SK-N-SH treated with all-trans-retinoic acid at 6 μM for 48 hours (cell line): ENCODE results near the gene PIGN.

ENCODE experiments used
- ATAC-seq: fragments of 200-7000 bp; cut with Tn5 transposase; 3 replicates; pipeline ENCODE4 v1.9.1; 2020; ENCODE audit warnings: mild to moderate bottlenecking, moderate library complexity
- CREB5 ChIP-seq: fragments of 250-450 bp; sonication (Bioruptor Pico); IDR thresholded peaks from 2 replicates; pipeline ENCODE4 v1.5.1; 2020; ENCODE audit warnings: low read depth, mild to moderate bottlenecking, moderate library complexity
- CSDC2 ChIP-seq: fragments of 250-450 bp; sonication (Bioruptor Pico); IDR thresholded peaks from 2 replicates; pipeline ENCODE4 v1.5.0; 2020; ENCODE audit warnings: mild to moderate bottlenecking, moderate library complexity
- CSRNP3 ChIP-seq: fragments of 250-450 bp; sonication (Bioruptor Pico); IDR thresholded peaks from 2 replicates; pipeline ENCODE4 v1.5.1; 2021; ENCODE audit warnings: mild to moderate bottlenecking, moderate library complexity
- ESRRG ChIP-seq: fragments of 250-450 bp; sonication (Bioruptor Pico); IDR thresholded peaks from 2 replicates; pipeline ENCODE4 v1.6.1; 2021; ENCODE audit warnings: mild to moderate bottlenecking
- GLIS3 ChIP-seq: fragments of 250-450 bp; sonication (Bioruptor Pico); IDR thresholded peaks from 2 replicates; pipeline ENCODE4 v1.5.0; 2020; ENCODE audit warnings: mild to moderate bottlenecking, moderate library complexity
- ISL1 ChIP-seq: fragments of 250-450 bp; sonication (Bioruptor Pico); IDR thresholded peaks from 2 replicates; pipeline ENCODE4 v2.1.2; 2022; ENCODE audit warnings: mild to moderate bottlenecking, moderate library complexity
- OSR1 ChIP-seq: fragments of 250-450 bp; sonication (Bioruptor Pico); IDR thresholded peaks from 2 replicates; pipeline ENCODE4 v1.8.0; 2022; ENCODE audit warnings: moderate library complexity, mild to moderate bottlenecking, inconsistent platforms
- POU6F1 ChIP-seq: fragments of 250-450 bp; sonication (Bioruptor Pico); IDR thresholded peaks from 2 replicates; pipeline ENCODE4 v1.8.0; 2021; ENCODE audit warnings: low read depth, mild to moderate bottlenecking, moderate library complexity, borderline replicate concordance
- PPARA ChIP-seq: fragments of 250-450 bp; sonication (Bioruptor Pico); IDR thresholded peaks from 2 replicates; pipeline ENCODE4 v1.5.0; 2020; ENCODE audit warnings: mild to moderate bottlenecking, borderline replicate concordance
- RARB ChIP-seq: fragments of 250-450 bp; sonication (Bioruptor Pico); IDR thresholded peaks from 2 replicates; pipeline ENCODE4 v1.8.0; 2021; ENCODE audit warnings: mild to moderate bottlenecking, moderate library complexity
- TCF4 ChIP-seq: fragments of 250-450 bp; sonication (Bioruptor Pico); IDR thresholded peaks from 2 replicates; pipeline ENCODE4 v1.8.0; 2021; ENCODE audit warnings: mild to moderate bottlenecking, moderate library complexity, borderline replicate concordance
- TOX ChIP-seq: fragments of 250-450 bp; sonication (Bioruptor Pico); IDR thresholded peaks from 2 replicates; pipeline ENCODE4 v1.8.0; 2021; ENCODE audit warnings: mild to moderate bottlenecking, moderate library complexity, borderline replicate concordance
- ZC3H10 ChIP-seq: fragments of 250-450 bp; sonication (Bioruptor Pico); IDR thresholded peaks from 2 replicates; pipeline ENCODE4 v1.5.1; 2021; ENCODE audit warnings: mild to moderate bottlenecking, moderate library complexity
- ZFP3 ChIP-seq: fragments of 250-450 bp; sonication (Bioruptor Pico); IDR thresholded peaks from 2 replicates; pipeline ENCODE4 v1.5.0; 2020; ENCODE audit warnings: mild to moderate bottlenecking, moderate library complexity
- ZFP30 ChIP-seq: fragments of 450-650 bp; formaldehyde crosslinking; IDR thresholded peaks from 2 replicates; pipeline ENCODE4 v1.5.0; 2022; ENCODE audit warnings: mild to moderate bottlenecking, moderate library complexity
- ZNF565 ChIP-seq: fragments of 450-650 bp; formaldehyde crosslinking; conservative IDR thresholded peaks from 2 replicates; pipeline ENCODE4 v1.5.0; 2020; ENCODE audit warnings: low read depth, mild to moderate bottlenecking, moderate library complexity
- ZNF70 ChIP-seq: fragments of 450-650 bp; formaldehyde crosslinking; IDR thresholded peaks from 2 replicates; pipeline ENCODE4 v1.5.0; 2020; ENCODE audit warnings: mild to moderate bottlenecking, moderate library complexity
- TF ChIP-seq, protein P1 (sequence below): fragments of 250-450 bp; sonication (Bioruptor Pico); IDR thresholded peaks from 2 replicates; pipeline ENCODE4 v1.5.0; 2020; ENCODE audit warnings: mild to moderate bottlenecking, moderate library complexity
- TF ChIP-seq, protein P2 (sequence below): fragments of 250-450 bp; sonication (Bioruptor Pico); IDR thresholded peaks from 2 replicates; pipeline ENCODE4 v1.8.0; 2020; ENCODE audit warnings: mild to moderate bottlenecking, moderate library complexity, borderline replicate concordance

PIGN gene

DNA sequence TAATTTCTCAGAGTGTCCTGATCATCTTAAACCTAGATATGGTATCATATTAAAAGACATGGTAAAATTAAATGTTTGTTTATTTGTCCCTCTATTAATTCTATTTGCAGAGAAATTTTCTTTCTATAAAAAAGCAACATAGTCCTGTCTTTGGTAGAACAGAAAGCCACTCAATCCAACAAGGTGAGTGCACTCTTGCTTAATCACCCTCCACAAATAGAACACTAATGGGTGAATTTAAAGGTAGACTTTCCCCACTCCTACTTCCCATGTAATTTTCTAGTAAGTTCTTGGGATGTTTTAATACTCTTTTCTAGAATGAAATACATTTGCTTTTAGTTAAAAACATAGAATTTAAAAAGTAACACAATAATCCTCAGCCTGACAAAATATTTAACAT, 97.7 kb downstream of the PIGN start (continued):
- TF ChIP-seq TOX (CRISPR knock-in tag) (no peak), CSRNP3 (CRISPR knock-in tag) (no peak)

DNA sequence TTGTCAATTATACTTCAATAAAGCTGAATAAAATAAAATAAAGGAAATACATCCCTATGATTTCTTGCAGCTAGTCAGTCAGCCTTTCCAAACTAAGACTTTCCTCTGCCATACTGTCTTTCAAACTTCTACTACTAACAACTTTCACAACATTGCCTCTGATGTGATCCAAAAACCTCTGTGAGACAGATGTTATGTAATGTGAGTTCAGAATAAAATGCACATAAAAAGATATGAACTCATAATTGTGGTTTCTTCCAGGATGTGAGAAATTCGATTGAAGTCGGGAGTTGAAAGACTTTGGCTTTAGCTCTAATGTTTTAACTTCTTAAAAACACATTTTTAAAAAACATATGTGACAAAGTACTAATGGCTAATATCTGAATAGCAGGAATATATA, 98.7 kb downstream of the PIGN start:
- no peak for ATAC-seq
- TF ChIP-seq ISL1 (CRISPR knock-in tag): no peak
- TF ChIP-seq, protein P1, sequence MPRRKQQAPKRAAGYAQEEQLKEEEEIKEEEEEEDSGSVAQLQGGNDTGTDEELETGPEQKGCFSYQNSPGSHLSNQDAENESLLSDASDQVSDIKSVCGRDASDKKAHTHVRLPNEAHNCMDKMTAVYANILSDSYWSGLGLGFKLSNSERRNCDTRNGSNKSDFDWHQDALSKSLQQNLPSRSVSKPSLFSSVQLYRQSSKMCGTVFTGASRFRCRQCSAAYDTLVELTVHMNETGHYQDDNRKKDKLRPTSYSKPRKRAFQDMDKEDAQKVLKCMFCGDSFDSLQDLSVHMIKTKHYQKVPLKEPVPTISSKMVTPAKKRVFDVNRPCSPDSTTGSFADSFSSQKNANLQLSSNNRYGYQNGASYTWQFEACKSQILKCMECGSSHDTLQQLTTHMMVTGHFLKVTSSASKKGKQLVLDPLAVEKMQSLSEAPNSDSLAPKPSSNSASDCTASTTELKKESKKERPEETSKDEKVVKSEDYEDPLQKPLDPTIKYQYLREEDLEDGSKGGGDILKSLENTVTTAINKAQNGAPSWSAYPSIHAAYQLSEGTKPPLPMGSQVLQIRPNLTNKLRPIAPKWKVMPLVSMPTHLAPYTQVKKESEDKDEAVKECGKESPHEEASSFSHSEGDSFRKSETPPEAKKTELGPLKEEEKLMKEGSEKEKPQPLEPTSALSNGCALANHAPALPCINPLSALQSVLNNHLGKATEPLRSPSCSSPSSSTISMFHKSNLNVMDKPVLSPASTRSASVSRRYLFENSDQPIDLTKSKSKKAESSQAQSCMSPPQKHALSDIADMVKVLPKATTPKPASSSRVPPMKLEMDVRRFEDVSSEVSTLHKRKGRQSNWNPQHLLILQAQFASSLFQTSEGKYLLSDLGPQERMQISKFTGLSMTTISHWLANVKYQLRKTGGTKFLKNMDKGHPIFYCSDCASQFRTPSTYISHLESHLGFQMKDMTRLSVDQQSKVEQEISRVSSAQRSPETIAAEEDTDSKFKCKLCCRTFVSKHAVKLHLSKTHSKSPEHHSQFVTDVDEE (CRISPR knock-in tag): no peak
- no peak for TF ChIP-seq ZC3H10
- no peak for TF ChIP-seq GLIS3
- TF ChIP-seq RARB (CRISPR knock-in tag): no peak
- TF ChIP-seq, protein P2, sequence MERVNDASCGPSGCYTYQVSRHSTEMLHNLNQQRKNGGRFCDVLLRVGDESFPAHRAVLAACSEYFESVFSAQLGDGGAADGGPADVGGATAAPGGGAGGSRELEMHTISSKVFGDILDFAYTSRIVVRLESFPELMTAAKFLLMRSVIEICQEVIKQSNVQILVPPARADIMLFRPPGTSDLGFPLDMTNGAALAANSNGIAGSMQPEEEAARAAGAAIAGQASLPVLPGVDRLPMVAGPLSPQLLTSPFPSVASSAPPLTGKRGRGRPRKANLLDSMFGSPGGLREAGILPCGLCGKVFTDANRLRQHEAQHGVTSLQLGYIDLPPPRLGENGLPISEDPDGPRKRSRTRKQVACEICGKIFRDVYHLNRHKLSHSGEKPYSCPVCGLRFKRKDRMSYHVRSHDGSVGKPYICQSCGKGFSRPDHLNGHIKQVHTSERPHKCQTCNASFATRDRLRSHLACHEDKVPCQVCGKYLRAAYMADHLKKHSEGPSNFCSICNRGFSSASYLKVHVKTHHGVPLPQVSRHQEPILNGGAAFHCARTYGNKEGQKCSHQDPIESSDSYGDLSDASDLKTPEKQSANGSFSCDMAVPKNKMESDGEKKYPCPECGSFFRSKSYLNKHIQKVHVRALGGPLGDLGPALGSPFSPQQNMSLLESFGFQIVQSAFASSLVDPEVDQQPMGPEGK (CRISPR knock-in tag): no peak
- TF ChIP-seq ESRRG (CRISPR knock-in tag): no peak
- TF ChIP-seq, all 23 proteins: peak for 0

DNA sequence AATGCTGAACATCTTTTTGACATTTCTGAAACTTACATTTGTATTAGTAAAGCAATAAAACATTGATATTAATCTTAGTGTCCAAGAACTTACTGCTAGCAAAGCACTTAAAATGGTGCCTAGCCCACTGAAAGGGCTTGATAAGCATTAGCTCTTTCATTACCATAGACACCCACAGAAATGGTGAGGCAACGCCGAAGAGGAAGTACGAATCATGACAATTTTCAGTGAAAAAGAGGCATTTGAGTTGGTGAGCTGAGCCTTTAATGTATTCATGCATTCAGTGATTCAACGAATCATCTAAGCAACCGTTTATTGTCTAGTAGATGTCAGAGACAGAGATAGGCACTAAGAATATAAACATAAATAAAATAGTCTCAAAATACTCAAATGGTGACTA, 101.1 kb downstream of the PIGN start:
- no peak for ATAC-seq

More for the DNA sequence above, 101.1 kb downstream of the PIGN start:
- no peak for TF ChIP-seq CSRNP3 (CRISPR knock-in tag)
- TF ChIP-seq TCF4: no peak
- TF ChIP-seq CREB5 (CRISPR knock-in tag): no peak
- no peak for TF ChIP-seq PPARA (CRISPR knock-in tag)
- no peak for TF ChIP-seq ZNF565 (CRISPR knock-in tag)
- no peak for TF ChIP-seq ZFP3 (CRISPR knock-in tag)
- no peak for TF ChIP-seq RARB (CRISPR knock-in tag)
- TF ChIP-seq POU6F1 (CRISPR knock-in tag): no peak
- no peak for TF ChIP-seq ZNF70 (CRISPR knock-in tag)
- TF ChIP-seq GLIS3: no peak
- no peak for TF ChIP-seq ESRRG (CRISPR knock-in tag)
- TF ChIP-seq CSDC2 (CRISPR knock-in tag): no peak
- TF ChIP-seq ZFP30: no peak
- TF ChIP-seq OSR1 (CRISPR knock-in tag): no peak
